Liver (tissue), 9 donors: ENCODE data around the gene TMEM164. TPM values are rescaled to one million over a fixed set of nuclear protein-coding genes. Genes with fewer than 3 reads are reported as not detected.

ENCODE experiments used
- DNase-seq: peaks from one replicate; pipeline ENCODE4 v3.0.0-alpha.2; 2017; ENCODE audit warnings: low spot score
- H3K27ac ChIP-seq, 2 donors: one replicate each; pipeline ENCODE4 v1.7.0; 2013; ENCODE audit warnings: inconsistent platforms in 2 of 2, low read length in 2 of 2, control low read depth in 1 of 2, low read depth in 1 of 2, mild to moderate bottlenecking in 1 of 2
- H3K27me3 ChIP-seq, 4 donors: one replicate each; pipeline versions ENCODE4 v1.6.1 to v1.7.0; 2013; ENCODE audit warnings: low read length in 3 of 4, inconsistent platforms in 1 of 4, mild to moderate bottlenecking in 1 of 4, moderate library complexity in 1 of 4; ENCODE audit not compliant: control insufficient read depth in 4 of 4, insufficient read depth in 4 of 4
- H3K36me3 ChIP-seq, 4 donors: one replicate each; pipeline versions ENCODE4 v1.6.1 to v1.7.0; 2013; ENCODE audit warnings: low read length in 3 of 4, mild to moderate bottlenecking in 3 of 4, low read depth in 1 of 4, moderate library complexity in 1 of 4; ENCODE audit not compliant: control insufficient read depth in 4 of 4, insufficient read depth in 3 of 4
- H3K4me1 ChIP-seq, 4 donors: one replicate each; pipeline versions ENCODE4 v1.6.1 to v1.7.0; 2013; ENCODE audit warnings: low read length in 3 of 4, mild to moderate bottlenecking in 3 of 4, moderate library complexity in 1 of 4; ENCODE audit not compliant: control insufficient read depth in 4 of 4, insufficient read depth in 4 of 4
- H3K4me3 ChIP-seq, 3 donors: one replicate each; pipeline versions ENCODE4 v1.6.1 to v1.7.0; 2013; ENCODE audit warnings: low read length in 3 of 3, control low read depth in 1 of 3, low read depth in 1 of 3, mild to moderate bottlenecking in 1 of 3
- H3K9ac ChIP-seq, 2 donors: one replicate each; pipeline ENCODE4 v1.7.0; 2013; ENCODE audit warnings: low read length in 2 of 2, mild to moderate bottlenecking in 2 of 2, moderate library complexity in 2 of 2, control low read depth in 1 of 2, low read depth in 1 of 2
- H3K9me3 ChIP-seq, 4 donors: one replicate each; pipeline versions ENCODE4 v1.6.1 to v1.7.0; 2013; ENCODE audit warnings: low read length in 3 of 4; ENCODE audit not compliant: control insufficient read depth in 4 of 4
- EGR1 ChIP-seq, 2 donors: IDR thresholded peaks; 2 replicates each; pipeline ENCODE4 v1.6.1; 2016 to 2018; ENCODE audit warnings: antibody characterized with exemption in 2 of 2, low read depth in 2 of 2
- FOXA2 ChIP-seq: IDR thresholded peaks from 2 replicates; pipeline ENCODE4 v1.6.1; 2016; ENCODE audit warnings: antibody characterized with exemption
- GABPA ChIP-seq, 2 donors: IDR thresholded peaks in 1 of 2; conservative IDR thresholded peaks in 1 of 2; 2 replicates each; pipeline ENCODE4 v1.6.1; 2016; ENCODE audit warnings: antibody characterized with exemption in 2 of 2, mild to moderate bottlenecking in 1 of 2, moderate library complexity in 1 of 2
- HNF4A ChIP-seq, 2 donors: conservative IDR thresholded peaks; 2 replicates each; pipeline ENCODE4 v1.6.1; 2016; ENCODE audit warnings: antibody characterized with exemption in 2 of 2, mild to moderate bottlenecking in 2 of 2
- HNF4G ChIP-seq: IDR thresholded peaks from 2 replicates; pipeline ENCODE4 v1.6.1; 2016; ENCODE audit warnings: antibody characterized with exemption
- JUND ChIP-seq, 2 donors: IDR thresholded peaks; 2 replicates each; pipeline ENCODE4 v1.6.1; 2016; ENCODE audit warnings: antibody characterized with exemption in 2 of 2
- NR2F2 ChIP-seq: IDR thresholded peaks from 2 replicates; pipeline ENCODE4 v1.6.1; 2016; ENCODE audit warnings: antibody characterized with exemption
- RAD21 ChIP-seq, 2 donors: IDR thresholded peaks; 2 replicates each; pipeline ENCODE4 v1.6.1; 2016; ENCODE audit warnings: antibody characterized with exemption in 2 of 2, mild to moderate bottlenecking in 2 of 2
- RXRA ChIP-seq, 2 donors: IDR thresholded peaks; 2 replicates each; pipeline ENCODE4 v1.6.1; 2017 to 2018; ENCODE audit warnings: antibody characterized with exemption in 2 of 2, mild to moderate bottlenecking in 1 of 2
- SP1 ChIP-seq: IDR thresholded peaks from 2 replicates; pipeline ENCODE4 v1.6.1; 2018; ENCODE audit warnings: antibody characterized with exemption, mild to moderate bottlenecking
- TAF1 ChIP-seq: conservative IDR thresholded peaks from 2 replicates; pipeline ENCODE4 v1.6.1; 2016; ENCODE audit warnings: antibody characterized with exemption, mild to moderate bottlenecking
- YY1 ChIP-seq: IDR thresholded peaks from 2 replicates; pipeline ENCODE4 v1.6.1; 2016; ENCODE audit warnings: antibody characterized with exemption, mild to moderate bottlenecking
- WGBS: extraction: QIAGEN DNeasy Blood & Tissue Kit; methylation state at CpG from one replicate; pipeline ENCODE4 v1.1.7; 2013; 5-methylcytosine and 5-hydroxymethylcytosine counted together
- polyA plus RNA-seq, 2 donors: library from polyadenylated mRNA; stranded (reverse) in 1 of 2; unstranded in 1 of 2; fragments of 200-250 nt in 1 of 2; fragments of >200 nt in 1 of 2; fragmentation: Nextera tagmentation in 1 of 2; extraction: Ambion mirVana in 1 of 2; gene quantifications; one replicate each; pipeline versions ENCODE4 v1.2.1 to v1.2.3, GENCODE V29; 2013 to 2015
- total RNA-seq, 2 donors: library from RNA; depleted of rRNA; stranded (reverse); fragments of >200 nt; gene quantifications; one replicate each; pipeline ENCODE4 v1.2.3, GENCODE V29; 2014
- TF ChIP-seq, protein P1 (sequence below): IDR thresholded peaks from 2 replicates; pipeline ENCODE4 v1.6.1; 2016; ENCODE audit warnings: antibody characterized with exemption
- TF ChIP-seq, protein P2 (sequence below): IDR thresholded peaks from 2 replicates; pipeline ENCODE4 v1.6.1; 2016; ENCODE audit warnings: antibody characterized with exemption
- TF ChIP-seq, protein P3 (sequence below): IDR thresholded peaks from 2 replicates; pipeline ENCODE4 v1.6.1; 2016; ENCODE audit warnings: antibody characterized with exemption
- TF ChIP-seq, protein P4 (sequence below): fragments of 150-350 bp; IDR thresholded peaks from 2 replicates; pipeline ENCODE4 v1.5.1; 2017; ENCODE audit warnings: improper control_type of control experiment, low read depth, low read length; ENCODE audit not compliant: missing input control
- TF ChIP-seq, protein P5 (sequence below): IDR thresholded peaks from 2 replicates; pipeline ENCODE4 v1.6.1; 2016; ENCODE audit warnings: antibody characterized with exemption, mild to moderate bottlenecking
- donor health status: healthy.
- donor health status: healthy.
- donor health status: healthy.
- donor health status: healthy.
- donor health status: healthy.

TMEM164 gene
- total and polyA plus RNA-seq, 4 donors = 0.40 to 8.5 (median 2.9) TPM

DNA sequence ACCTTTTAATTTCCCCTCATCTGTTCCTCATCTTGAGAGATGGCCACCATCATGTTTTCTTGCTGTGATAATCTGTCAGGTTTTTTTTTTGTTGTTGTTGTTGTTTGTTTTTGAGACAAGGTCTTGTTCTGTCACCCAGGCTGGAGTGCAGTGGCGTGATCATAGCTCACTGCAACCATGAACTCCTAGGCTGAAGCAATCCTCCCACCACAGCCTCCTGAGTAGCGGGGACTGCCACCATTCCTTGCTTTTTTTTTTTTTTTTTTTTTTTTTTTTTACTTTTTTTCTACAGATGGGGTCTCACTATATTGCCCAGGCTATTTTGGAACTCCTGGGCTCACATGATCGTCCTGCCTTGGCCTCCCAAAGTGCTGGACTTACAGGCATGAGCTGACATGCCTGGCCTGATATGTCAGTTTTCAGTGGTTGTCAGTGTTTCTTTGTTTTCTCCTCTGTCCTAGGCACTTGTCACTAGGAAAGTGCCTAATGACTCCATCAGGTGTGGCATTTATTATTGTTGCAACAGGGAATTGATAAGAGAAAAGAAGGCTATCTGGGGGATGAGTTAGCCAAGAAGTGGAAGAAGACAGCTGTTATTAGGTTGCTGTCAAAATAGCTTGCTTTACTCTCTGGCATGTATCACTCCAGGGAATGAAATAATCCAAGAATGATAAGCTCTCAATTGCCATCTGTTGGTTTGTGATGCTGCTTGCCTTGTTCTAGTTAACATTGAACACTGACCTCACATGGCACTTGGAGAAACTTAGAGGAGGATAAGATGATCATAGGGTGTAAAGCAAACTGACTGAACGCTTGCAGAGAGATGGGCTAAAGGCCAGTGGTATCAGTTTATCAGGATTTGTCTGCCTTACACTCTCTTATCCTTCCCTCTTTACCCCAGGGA, 41.7 kb downstream of the TMEM164 start:
- H3K27ac ChIP-seq = no peak overlapping the region

More for the DNA sequence above, 41.7 kb downstream of the TMEM164 start:
- DNase-seq = no peak
- H3K36me3 ChIP-seq = no peaks in the 10 kb centered on the region
- H3K4me3 ChIP-seq = no peak overlapping the region
- WGBS = 92% methylated on average over 4 of the region's 4 CpGs
- no peak overlapping the region for H3K9ac ChIP-seq
- TF ChIP-seq HNF4G = no peak
- TF ChIP-seq GABPA (IDR thresholded peaks at IDR 0.05 in 1 of 2, conservative IDR thresholded peaks at IDR 0.05 in 1 of 2) = no peak
- TF ChIP-seq, protein P1, sequence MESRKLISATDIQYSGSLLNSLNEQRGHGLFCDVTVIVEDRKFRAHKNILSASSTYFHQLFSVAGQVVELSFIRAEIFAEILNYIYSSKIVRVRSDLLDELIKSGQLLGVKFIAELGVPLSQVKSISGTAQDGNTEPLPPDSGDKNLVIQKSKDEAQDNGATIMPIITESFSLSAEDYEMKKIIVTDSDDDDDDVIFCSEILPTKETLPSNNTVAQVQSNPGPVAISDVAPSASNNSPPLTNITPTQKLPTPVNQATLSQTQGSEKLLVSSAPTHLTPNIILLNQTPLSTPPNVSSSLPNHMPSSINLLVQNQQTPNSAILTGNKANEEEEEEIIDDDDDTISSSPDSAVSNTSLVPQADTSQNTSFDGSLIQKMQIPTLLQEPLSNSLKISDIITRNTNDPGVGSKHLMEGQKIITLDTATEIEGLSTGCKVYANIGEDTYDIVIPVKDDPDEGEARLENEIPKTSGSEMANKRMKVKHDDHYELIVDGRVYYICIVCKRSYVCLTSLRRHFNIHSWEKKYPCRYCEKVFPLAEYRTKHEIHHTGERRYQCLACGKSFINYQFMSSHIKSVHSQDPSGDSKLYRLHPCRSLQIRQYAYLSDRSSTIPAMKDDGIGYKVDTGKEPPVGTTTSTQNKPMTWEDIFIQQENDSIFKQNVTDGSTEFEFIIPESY = no peak
- no peak for TF ChIP-seq HNF4A (conservative IDR thresholded peaks at IDR 0.05)
- TF ChIP-seq RAD21 (IDR thresholded peaks at IDR 0.05) = no peak
- TF ChIP-seq TAF1 = no peak
- no peak for TF ChIP-seq YY1
- TF ChIP-seq, protein P2, sequence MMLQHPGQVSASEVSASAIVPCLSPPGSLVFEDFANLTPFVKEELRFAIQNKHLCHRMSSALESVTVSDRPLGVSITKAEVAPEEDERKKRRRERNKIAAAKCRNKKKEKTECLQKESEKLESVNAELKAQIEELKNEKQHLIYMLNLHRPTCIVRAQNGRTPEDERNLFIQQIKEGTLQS = no peak
- TF ChIP-seq RXRA (IDR thresholded peaks at IDR 0.05) = no peak
- no peak for TF ChIP-seq NR2F2
- no peak for TF ChIP-seq SP1
- no peak for TF ChIP-seq FOXA2
- TF ChIP-seq, protein P3, sequence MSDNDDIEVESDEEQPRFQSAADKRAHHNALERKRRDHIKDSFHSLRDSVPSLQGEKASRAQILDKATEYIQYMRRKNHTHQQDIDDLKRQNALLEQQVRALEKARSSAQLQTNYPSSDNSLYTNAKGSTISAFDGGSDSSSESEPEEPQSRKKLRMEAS = no peak
- TF ChIP-seq, protein P4, sequence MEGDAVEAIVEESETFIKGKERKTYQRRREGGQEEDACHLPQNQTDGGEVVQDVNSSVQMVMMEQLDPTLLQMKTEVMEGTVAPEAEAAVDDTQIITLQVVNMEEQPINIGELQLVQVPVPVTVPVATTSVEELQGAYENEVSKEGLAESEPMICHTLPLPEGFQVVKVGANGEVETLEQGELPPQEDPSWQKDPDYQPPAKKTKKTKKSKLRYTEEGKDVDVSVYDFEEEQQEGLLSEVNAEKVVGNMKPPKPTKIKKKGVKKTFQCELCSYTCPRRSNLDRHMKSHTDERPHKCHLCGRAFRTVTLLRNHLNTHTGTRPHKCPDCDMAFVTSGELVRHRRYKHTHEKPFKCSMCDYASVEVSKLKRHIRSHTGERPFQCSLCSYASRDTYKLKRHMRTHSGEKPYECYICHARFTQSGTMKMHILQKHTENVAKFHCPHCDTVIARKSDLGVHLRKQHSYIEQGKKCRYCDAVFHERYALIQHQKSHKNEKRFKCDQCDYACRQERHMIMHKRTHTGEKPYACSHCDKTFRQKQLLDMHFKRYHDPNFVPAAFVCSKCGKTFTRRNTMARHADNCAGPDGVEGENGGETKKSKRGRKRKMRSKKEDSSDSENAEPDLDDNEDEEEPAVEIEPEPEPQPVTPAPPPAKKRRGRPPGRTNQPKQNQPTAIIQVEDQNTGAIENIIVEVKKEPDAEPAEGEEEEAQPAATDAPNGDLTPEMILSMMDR = no peak
- TF ChIP-seq, protein P5, sequence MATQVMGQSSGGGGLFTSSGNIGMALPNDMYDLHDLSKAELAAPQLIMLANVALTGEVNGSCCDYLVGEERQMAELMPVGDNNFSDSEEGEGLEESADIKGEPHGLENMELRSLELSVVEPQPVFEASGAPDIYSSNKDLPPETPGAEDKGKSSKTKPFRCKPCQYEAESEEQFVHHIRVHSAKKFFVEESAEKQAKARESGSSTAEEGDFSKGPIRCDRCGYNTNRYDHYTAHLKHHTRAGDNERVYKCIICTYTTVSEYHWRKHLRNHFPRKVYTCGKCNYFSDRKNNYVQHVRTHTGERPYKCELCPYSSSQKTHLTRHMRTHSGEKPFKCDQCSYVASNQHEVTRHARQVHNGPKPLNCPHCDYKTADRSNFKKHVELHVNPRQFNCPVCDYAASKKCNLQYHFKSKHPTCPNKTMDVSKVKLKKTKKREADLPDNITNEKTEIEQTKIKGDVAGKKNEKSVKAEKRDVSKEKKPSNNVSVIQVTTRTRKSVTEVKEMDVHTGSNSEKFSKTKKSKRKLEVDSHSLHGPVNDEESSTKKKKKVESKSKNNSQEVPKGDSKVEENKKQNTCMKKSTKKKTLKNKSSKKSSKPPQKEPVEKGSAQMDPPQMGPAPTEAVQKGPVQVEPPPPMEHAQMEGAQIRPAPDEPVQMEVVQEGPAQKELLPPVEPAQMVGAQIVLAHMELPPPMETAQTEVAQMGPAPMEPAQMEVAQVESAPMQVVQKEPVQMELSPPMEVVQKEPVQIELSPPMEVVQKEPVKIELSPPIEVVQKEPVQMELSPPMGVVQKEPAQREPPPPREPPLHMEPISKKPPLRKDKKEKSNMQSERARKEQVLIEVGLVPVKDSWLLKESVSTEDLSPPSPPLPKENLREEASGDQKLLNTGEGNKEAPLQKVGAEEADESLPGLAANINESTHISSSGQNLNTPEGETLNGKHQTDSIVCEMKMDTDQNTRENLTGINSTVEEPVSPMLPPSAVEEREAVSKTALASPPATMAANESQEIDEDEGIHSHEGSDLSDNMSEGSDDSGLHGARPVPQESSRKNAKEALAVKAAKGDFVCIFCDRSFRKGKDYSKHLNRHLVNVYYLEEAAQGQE = no peak
- no peak for TF ChIP-seq JUND (IDR thresholded peaks at IDR 0.05)
- TF ChIP-seq EGR1 (IDR thresholded peaks at IDR 0.05; ENCODE audit: low read depth in 2 of 2) = no peak
- H3K27me3 ChIP-seq = no peaks in the 10 kb centered on the region
- no peaks in the 10 kb centered on the region for H3K9me3 ChIP-seq
- H3K4me1 ChIP-seq = no peaks in the 10 kb centered on the region
